DMS53 (cell line): ENCODE data around the gene NCOA3.
A peak's percentile ranks its signal among the peaks of the same experiment; 100 is the strongest.

ENCODE experiments used
- DNase-seq: peaks from one replicate; lab custom pipeline; 2025; lab: John Stamatoyannopoulos, UW

The NCOA3 gene

DNA sequence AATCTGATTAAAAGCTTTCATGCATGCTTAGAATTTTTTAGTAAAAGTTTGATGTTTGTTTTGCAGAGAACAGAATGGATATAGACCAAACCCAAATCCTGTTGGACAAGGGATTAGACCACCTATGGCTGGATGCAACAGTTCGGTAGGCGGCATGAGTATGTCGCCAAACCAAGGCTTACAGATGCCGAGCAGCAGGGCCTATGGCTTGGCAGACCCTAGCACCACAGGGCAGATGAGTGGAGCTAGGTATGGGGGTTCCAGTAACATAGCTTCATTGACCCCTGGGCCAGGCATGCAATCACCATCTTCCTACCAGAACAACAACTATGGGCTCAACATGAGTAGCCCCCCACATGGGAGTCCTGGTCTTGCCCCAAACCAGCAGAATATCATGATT is 133.6 kb downstream of the NCOA3 start:
- no peak for DNase-seq

- DNase-seq = no peak
Observed at GRCh38 chr20:47638851-47639250, 137.2 kb downstream of the NCOA3 start.

DNA sequence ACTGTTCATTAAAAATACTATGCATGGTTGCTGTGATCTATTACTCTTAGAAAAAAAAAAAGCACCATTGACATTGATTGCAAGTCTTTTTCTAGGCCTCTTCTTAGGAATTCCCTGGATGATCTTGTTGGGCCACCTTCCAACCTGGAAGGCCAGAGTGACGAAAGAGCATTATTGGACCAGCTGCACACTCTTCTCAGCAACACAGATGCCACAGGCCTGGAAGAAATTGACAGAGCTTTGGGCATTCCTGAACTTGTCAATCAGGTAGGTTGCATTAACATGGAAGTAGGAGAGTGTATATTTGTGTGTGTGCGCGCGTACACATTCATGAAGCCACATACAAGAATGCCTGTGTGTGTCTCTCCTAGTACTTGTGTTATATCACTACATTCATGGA is 140.4 kb downstream of the NCOA3 start:
- no peak for DNase-seq

- DNase-seq = peak; percentile 50
Observed at GRCh38 chr20:47642624-47643023, 140.9 kb downstream of the NCOA3 start.

DNA sequence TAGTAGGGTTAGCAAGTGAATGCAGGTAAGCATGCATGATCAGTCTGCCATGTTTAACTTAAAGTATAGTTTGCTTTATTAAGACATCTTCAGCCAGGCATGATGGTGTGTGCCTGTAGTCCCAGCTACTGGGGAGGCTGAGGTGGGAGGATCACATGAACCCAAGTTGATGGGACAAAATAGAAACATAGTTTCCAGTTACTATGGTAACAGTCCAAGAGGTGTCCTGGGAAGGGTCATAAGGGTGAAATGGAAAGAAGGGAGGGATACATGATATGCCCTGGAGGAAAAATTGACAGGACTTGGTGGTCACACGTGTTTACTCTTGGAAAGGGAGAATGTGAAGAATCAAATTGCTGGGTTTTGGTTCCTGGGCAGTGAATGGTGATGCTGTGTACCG is 143.9 kb downstream of the NCOA3 start:
- no peak for DNase-seq

GRCh38 chr20:47647994-47648393 is 146.3 kb downstream of the NCOA3 start:
- no peak for DNase-seq

DNA sequence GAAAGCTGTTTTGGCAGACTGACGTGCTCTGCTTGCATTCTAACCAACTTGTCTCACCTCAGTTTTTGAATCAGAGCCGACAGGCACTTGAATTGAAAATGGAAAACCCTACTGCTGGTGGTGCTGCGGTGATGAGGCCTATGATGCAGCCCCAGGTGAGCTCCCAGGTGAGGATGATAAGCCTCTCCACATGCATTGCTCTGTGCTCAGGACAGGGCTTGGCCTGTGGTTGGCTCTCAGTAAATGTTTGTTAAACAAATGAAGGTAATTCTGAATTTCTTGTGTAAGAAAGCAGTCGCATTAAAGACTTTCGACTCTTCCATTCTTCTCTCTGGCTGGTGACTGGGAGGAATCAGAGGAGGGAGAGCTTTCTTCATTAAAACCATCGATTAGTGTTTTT is 147.3 kb downstream of the NCOA3 start:
- DNase-seq = no peak

DNA sequence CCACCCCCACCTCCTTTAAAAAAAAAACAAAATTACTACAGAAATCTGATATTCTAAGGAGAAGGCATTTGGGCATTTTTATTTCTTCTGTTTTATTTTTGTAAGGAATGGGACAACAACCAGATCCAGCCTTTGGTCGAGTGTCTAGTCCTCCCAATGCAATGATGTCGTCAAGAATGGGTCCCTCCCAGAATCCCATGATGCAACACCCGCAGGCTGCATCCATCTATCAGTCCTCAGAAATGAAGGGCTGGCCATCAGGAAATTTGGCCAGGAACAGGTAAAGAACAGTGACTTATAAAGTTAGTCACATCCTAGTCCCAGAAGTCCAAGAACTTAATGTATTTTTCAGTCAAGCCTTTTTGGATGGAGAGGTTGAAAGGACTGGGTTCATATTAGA is 150.6 kb downstream of the NCOA3 start:
- no peak for DNase-seq

DNA sequence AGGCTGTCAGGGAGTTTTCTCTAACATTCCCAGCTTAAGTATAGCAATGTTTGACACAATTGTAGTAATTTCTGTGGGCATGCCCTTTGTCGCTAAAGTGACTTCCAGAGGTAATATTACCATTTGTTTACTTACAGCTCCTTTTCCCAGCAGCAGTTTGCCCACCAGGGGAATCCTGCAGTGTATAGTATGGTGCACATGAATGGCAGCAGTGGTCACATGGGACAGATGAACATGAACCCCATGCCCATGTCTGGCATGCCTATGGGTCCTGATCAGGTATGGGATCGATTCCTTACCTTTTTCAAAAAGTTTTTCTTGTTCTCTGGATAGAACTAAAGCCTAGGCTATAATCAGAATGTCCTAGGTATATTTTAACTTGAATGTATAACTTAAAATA is 151.1 kb downstream of the NCOA3 start:
- no peak for DNase-seq

GRCh38 chr20:47653869-47654268 is 152.2 kb downstream of the NCOA3 start:
- no peak for DNase-seq

DNA sequence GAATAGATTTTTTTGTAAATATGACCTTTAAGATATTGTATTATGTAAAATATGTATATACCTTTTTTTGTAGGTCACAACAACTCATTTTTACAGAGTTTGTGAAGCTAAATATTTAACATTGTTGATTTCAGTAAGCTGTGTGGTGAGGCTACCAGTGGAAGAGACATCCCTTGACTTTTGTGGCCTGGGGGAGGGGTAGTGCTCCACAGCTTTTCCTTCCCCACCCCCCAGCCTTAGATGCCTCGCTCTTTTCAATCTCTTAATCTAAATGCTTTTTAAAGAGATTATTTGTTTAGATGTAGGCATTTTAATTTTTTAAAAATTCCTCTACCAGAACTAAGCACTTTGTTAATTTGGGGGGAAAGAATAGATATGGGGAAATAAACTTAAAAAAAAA is 152.7 kb downstream of the NCOA3 start:
- no peak for DNase-seq

GRCh38 chr20:47655635-47656034 is 153.9 kb downstream of the NCOA3 start:
- DNase-seq = no peak

DNA sequence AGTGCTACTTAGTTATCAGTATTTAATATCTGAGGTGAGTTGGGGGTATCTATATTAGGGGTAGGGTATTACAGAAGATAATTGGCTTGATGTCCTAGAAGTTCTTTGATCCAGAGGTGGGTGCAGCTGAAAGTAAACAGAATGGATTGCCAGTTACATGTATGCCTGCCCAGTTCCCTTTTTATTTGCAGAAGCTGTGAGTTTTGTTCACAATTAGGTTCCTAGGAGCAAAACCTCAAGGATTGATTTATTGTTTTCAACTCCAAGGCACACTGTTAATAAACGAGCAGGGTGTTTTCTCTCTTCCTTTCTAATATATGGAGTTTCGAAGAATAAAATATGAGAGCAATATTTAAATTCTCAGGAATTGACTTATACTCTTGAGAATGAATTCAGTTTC is 154.6 kb downstream of the NCOA3 start:
- no peak for DNase-seq

DNA sequence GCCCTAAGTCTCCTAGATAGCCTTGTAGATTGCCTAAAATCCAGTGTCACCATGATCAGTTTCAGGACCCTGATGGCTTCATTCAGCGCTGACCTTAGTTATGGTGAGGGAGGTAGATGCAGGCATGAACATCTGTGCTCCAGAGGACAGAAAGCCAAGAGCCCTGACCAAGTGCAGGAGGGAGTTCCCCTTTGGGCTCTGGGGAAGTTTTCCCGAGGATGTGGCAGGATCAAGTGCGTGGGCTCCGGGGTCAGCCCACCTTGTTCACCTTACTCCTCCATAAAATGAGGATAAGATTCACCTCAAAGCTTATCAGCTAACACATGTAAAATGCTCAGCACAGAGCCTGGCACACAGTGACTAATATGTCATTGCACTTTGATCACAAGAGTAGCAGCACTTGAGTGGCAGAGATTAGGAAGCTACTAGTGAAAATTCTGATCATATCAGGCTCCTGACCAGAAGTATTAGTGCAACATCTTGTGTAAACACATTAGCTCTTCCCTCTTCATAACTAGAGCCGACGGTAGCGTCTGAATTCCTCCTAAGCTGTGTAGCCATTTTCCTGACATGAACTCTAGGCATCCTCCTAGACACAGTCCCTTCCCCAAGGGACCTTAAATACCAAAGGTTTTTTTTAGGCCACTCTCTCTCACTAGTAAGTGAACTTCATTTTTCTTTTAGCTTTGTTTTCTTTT is 158.4 kb downstream of the NCOA3 start:
- no peak for DNase-seq

GRCh38 chr20:47660602-47660905 is 158.9 kb downstream of the NCOA3 start:
- DNase-seq = no peak

DNA sequence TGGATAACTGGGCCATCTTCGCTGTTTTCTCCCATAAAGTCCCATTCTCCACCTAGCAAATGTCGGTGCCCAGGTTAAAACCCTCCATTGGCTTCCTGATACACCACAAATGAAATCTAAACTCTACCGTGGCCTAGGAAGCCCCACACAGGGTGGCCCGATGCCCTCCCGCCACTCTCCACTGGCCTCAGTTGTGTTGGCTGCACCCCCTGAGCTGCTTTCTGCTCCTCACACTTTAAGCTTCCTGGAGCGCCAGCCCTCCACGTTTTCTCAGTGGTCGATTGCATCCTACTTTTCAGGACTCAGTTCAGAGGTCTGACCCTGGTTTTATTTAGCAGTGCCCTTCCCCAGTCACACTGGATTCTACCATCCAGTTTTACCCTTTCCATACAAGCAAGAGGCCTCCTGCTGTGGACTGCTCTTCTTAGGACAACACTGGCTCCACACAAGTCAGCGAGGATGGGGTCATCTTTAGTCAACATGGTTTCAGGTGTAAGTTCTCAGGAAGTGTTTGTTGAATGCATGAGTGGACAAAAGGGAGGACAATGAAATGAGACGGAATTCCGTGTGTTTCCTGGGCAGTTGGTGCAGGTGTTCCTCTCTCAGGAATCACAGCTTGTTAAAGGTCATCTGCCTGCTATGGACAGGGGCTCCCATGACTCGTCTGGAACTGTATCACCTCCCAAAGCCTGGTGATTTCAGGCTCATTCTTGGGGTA is 159.5 kb downstream of the NCOA3 start:
- peak; percentile 29 for DNase-seq

DNA sequence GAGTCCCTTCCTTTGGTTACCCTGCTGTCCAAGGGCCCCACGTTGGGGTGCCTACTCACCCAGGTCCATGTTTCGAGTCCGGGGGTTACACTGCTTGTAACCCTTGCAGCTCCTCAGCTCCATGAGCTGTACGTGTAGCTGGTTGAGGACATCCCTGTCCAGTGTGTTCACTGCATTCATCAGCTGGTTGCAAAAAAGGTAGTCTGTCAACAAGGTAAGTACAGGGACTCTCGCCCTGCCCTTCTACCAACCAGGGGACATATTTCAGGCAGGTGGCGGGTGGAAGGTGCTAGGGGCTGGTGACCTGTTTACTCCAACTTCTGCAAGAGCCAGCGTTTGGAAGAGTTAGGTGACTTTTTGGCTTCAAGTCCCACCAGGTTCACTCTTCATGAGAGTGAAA is 160.0 kb downstream of the NCOA3 start:
- no peak for DNase-seq

DNA sequence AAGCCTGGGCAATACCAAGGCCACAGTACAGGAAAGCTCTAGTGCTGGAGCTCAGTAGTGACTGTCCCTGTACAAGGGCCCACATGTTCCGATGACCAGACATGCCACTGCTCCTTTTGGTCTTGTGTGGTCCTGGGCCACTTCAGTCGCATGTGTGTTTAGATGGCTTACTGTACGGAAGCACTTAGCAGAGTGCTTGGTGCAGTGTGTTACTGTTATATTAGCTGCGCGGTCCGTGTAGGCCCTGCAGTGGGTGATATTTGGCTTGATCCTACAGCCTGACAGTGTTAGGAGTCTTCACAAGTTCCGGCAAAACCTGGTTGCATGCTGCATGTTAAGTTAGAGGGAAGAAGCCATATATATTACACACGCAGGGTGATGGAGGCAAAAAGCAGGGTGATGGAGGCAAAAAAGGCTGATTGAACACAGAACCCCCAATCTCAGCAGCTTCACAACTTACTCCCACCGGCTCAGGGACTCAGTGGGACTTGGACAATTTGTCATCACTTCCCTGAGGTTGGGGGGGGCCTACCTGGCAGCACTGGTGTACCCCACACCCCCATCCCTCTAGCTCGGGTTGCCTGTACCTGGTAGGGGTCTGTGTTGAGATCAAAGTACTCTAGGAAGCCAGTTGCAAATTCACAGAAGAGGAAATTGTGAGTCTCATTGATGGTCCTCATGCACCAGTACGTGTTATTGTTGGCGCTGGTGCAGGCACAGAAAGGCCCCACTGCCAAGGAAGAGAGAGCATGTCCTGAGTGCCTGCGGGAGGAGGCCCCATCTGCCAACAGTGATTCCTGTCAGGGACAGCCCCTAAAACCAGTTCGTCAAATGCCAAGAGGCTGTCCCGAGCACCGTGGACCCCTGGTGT is 161.0 kb downstream of the NCOA3 start:
- DNase-seq = no peak

DNA sequence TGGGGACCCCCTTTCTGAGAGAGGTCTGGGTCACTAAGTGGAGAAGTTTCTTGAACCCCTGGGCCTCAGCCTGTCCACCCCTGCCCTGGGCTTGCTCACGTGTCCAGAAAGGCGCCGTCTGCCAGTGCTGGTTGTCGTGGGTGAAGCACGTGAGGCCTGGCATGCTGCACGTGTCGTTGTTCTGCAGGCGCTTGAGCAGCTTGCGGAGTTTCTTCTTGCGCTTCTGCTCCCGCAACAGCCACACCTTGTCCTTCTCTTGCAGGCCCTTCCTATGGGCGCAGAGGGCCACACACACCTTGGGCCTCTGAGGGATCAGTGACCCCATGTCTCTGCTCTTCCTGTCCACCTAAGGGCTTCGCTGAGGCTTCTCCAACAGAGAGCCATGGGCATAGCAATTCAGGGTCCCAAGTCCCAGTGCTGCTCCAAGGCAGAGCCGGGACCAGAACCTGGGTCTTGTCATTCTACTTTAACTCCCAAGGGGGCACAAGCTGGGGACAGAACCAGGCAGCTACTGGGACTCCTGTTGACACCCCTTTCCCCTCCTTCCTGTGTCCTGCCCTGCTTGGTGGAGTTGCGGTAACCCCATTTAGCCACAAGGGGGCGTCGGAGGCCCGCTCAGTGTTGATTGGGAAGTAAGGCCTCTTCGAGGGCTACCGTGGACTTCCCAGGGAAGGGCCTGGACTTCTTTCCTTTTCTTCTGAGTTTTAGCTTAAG is 161.8 kb downstream of the NCOA3 start:
- peak; percentile 77 for DNase-seq

DNA sequence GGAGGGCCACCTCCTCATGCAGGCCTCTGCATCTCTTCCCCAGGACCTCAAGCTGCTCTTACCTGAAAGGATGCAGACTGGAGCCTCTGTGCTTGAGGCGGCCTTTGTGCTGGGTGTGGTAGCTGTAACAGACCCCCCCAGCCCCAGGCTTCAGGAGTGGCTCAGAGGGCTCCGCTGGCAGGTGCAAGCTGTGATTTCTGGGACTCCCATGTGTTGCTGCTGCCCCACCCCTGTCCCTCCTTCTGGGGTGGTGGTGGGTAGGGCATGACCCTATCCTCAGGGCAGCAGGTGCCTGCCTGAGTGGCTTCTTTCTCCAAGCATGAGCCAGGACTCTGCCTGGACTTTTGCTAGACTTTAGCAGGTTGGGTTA is 162.4 kb downstream of the NCOA3 start:
- no peak for DNase-seq

DNA sequence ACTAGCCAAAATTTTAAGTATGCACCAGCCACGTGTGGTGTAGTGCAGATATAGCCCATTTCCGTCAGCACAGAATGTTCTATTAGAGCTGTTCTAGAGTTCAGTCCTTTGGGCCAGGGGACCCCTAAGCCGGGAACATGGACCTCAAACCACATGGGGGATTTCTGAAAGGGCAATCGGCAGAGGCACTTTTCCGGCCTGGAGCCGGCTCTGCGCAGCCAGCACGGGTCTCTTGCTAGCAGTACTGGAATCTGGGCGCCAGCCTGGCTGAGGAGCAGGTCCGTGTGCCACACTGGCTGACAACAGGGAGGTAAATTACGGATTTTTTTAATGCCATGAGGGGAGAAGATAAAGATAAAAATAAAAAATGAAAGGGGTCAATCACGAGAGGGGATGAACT is 163.1 kb downstream of the NCOA3 start:
- no peak for DNase-seq

GRCh38 chr20:47665221-47665991 is 163.7 kb downstream of the NCOA3 start:
- DNase-seq = no peak
